ENCODE data around the gene C20orf141.

The C20orf141 gene

DNA sequence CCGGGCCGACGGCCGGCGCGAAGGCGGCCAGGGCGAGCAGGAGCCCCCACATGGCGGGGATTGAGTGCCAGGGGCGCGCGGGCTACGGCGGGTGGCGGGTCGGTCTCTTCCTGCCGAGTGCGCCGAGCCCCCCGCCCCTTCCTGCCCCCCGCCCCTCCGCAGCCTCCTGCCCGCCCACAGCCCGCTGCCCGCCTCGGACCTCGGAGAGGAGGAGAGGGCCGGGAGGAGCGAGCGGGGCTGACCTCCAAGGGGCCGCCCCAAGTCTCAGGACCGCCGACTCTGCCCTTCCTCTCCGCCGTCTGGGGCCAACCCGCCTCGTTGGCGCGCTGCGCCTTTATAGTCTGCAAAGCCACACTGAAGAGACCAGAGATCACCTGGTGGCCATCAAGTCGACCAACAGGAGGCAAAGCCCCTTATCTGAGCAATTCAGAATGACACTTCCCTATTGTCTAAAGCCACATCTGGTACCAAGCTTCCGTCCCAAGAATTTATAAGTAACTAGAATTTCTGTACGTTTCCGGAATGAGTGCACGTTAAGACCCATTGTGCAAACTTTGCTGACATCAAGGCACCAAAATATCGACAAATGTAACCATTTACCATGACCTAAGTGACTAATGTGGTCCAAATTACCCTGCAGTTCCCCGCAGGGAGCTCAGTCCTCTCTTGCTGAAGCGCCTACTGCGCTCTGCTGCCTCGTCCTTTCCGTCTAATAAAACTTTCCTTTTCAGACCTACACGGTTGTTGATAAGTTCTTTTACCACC lies 14.1 kb upstream of the C20orf141 start, which contains the start of gene CPXM1 (continued):
- TF ChIP-seq ZNF768 (tag by site-specific recombination; IDR thresholded peaks at IDR 0.05): no peak
- TF ChIP-seq ZNF549 (tag by site-specific recombination; IDR thresholded peaks at IDR 0.05): no peak

DNA sequence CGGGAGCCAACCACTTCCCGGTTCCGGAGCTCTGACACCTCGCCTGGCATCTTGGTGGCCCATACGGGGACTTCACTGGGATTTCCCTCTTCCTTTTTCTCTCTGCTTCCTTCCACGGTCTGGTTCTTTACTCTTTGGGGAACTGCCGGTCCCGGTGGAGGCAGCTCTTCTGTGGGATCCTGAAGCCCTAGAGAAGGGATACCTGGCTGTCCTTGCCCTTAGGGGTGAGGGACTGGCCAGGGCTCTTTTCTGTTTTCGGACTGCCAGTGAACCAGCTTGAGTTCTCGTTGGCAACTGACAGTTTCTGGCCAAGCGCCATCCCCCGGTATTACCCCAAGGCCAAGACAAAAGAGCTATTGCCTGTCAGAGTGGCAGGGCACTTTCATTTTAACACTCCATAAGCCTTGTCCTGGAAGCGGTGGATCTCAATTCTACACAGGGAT lies 13.5 kb upstream of the C20orf141 start:
- Histone ChIP-seq H3K9me3 (ENCODE audit: control insufficient read depth, insufficient read depth, low read depth, low read length) (no peaks in the 10 kb centered on the region), H3K4me3 (ENCODE audit: low read depth, low read length) (no peak overlapping the region), H3K27ac (ENCODE audit: extremely low read depth, low read depth, low read length) (no peak overlapping the region), H3K36me3 (ENCODE audit: control insufficient read depth in 2 of 2, insufficient read depth in 1 of 2, low read length in 2 of 2) (peaks cover 0 to 17% of the 10 kb centered on the region in 2 experiments; a peak in 1 of 3 replicates), H3K4me1 (ENCODE audit: control insufficient read depth, insufficient read depth, low read length) (0 out of 2 replicates have a peak, but pooled peaks cover 3% of the 10 kb centered on the region)
- ChIA-PET POLR2A (interaction anchor here (1.3 kb wide), 1 partner anchor 11 kb away, joined by 3 read pairs; no protein-coding TSS in a partner anchor), CTCF (interaction anchor here (0.6 to 1.5 kb wide), 3 partner anchors 17 to 63 kb away, joined by 3 to 4 read pairs (median 4); no protein-coding TSS in a partner anchor)
- no peak for TF ChIP-seq SETDB1 (IDR thresholded peaks at IDR 0.05; ENCODE audit: insufficient read length, low read length)
- TF ChIP-seq, protein P1, sequence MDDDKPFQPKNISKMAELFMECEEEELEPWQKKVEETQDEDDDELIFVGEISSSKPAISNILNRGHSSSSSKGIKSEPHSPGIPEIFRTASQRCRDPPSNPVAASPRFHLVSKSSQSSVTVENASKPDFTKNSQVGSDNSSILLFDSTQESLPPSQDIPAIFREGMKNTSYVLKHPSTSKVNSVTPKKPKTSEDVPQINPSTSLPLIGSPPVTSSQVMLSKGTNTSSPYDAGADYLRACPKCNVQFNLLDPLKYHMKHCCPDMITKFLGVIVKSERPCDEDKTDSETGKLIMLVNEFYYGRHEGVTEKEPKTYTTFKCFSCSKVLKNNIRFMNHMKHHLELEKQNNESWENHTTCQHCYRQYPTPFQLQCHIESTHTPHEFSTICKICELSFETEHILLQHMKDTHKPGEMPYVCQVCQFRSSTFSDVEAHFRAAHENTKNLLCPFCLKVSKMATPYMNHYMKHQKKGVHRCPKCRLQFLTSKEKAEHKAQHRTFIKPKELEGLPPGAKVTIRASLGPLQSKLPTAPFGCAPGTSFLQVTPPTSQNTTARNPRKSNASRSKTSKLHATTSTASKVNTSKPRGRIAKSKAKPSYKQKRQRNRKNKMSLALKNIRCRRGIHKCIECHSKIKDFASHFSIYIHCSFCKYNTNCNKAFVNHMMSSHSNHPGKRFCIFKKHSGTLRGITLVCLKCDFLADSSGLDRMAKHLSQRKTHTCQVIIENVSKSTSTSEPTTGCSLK (tag by site-specific recombination; IDR thresholded peaks at IDR 0.05): no peak
- TF ChIP-seq PRDM4 (tag by site-specific recombination; IDR thresholded peaks at IDR 0.05): no peak

GRCh38 chr20:2804041-2804828 lies 10.6 kb upstream of the C20orf141 start:
- ChIA-PET CTCF (no interaction called here), POLR2A (no interaction called here)
- no peaks in the 10 kb centered on the region for H3K9me3 ChIP-seq (ENCODE audit: control insufficient read depth, insufficient read depth, low read depth, low read length)
- H3K4me3 ChIP-seq (ENCODE audit: low read depth, low read length): no peak overlapping the region
- no peak overlapping the region for H3K27ac ChIP-seq (ENCODE audit: extremely low read depth, low read depth, low read length)
- H3K36me3 ChIP-seq (ENCODE audit: control insufficient read depth in 2 of 2, insufficient read depth in 1 of 2, low read length in 2 of 2): no peaks in the 10 kb centered on the region
- TF ChIP-seq ZNF16 (tag by site-specific recombination; IDR thresholded peaks at IDR 0.05; ENCODE audit: low read depth) (no peak), ZNF449 (tag by site-specific recombination; IDR thresholded peaks at IDR 0.05) (no peak), INSM2 (tag by site-specific recombination; IDR thresholded peaks at IDR 0.05) (no peak), ZFP41 (tag by site-specific recombination; IDR thresholded peaks at IDR 0.05; ENCODE audit: borderline replicate concordance) (no peak), ZSCAN5A (tag by site-specific recombination; IDR thresholded peaks at IDR 0.05) (no peak)
- no peaks in the 10 kb centered on the region for H3K4me1 ChIP-seq (ENCODE audit: control insufficient read depth, insufficient read depth, low read length)
